Measurements from ENCODE around the gene PLXNA3. TPM values are rescaled to one million over a fixed set of nuclear protein-coding genes. Genes with fewer than 3 reads are reported as not detected.
A peak's percentile ranks its signal among the peaks of the same experiment; 100 is the strongest.

The PLXNA3 gene
- total RNA-seq, 2 experiments from 2014 or later, result 5.9 to 7.6 TPM

GRCh38 chrX:154506483-154507332, 48.6 kb downstream of the PLXNA3 start:
- no peak overlapping the region for H3K27ac Mint-ChIP-seq
- H3K27me3 Mint-ChIP-seq (ENCODE audit: low read depth), result no peaks in the 10 kb centered on the region

GRCh38 chrX:154507673-154508383, 49.7 kb downstream of the PLXNA3 start:
- Mint-ChIP-seq H3K4me3 (no peak overlapping the region), H3K4me1 (ENCODE audit: low read depth) (peaks cover 12% of the 10 kb centered on the region), H3K9me3 (no peaks in the 10 kb centered on the region)

More at GRCh38 chrX:154506483-154507332, 48.6 kb downstream of the PLXNA3 start:
- H3K4me1 Mint-ChIP-seq (ENCODE audit: low read depth), result peaks cover 2% of the 10 kb centered on the region
- DNase-seq, result no peak
- H3K9me3 Mint-ChIP-seq, result no peaks in the 10 kb centered on the region
- intact Hi-C loops (cut with micrococcal nuclease), result no loop called here
- no peak overlapping the region for H3K4me3 Mint-ChIP-seq
- peaks cover 13% of the 10 kb centered on the region for H3K36me3 Mint-ChIP-seq (ENCODE audit: low read depth)
- CTCF ChIA-PET, result no interaction called here

GRCh38 chrX:154508384-154508745, 50.3 kb downstream of the PLXNA3 start:
- Mint-ChIP-seq H3K36me3 (ENCODE audit: low read depth) (peaks cover 13% of the 10 kb centered on the region), H3K4me1 (ENCODE audit: low read depth) (peaks cover 13% of the 10 kb centered on the region), H3K27me3 (ENCODE audit: low read depth) (no peaks in the 10 kb centered on the region), H3K4me3 (no peak overlapping the region), H3K27ac (peak overlapping the region; percentile 46), H3K9me3 (no peaks in the 10 kb centered on the region)
- CTCF ChIA-PET, result no interaction called here
- intact Hi-C loops (cut with micrococcal nuclease), result no loop called here
- no peak for DNase-seq

More at GRCh38 chrX:154507673-154508383, 49.7 kb downstream of the PLXNA3 start:
- H3K36me3 Mint-ChIP-seq (ENCODE audit: low read depth), result peaks cover 13% of the 10 kb centered on the region
- H3K27ac Mint-ChIP-seq, result no peak overlapping the region
- H3K27me3 Mint-ChIP-seq (ENCODE audit: low read depth), result no peaks in the 10 kb centered on the region
- intact Hi-C loops (cut with micrococcal nuclease), result no loop called here
- no peak for DNase-seq
- CTCF ChIA-PET, result no interaction called here

DNA sequence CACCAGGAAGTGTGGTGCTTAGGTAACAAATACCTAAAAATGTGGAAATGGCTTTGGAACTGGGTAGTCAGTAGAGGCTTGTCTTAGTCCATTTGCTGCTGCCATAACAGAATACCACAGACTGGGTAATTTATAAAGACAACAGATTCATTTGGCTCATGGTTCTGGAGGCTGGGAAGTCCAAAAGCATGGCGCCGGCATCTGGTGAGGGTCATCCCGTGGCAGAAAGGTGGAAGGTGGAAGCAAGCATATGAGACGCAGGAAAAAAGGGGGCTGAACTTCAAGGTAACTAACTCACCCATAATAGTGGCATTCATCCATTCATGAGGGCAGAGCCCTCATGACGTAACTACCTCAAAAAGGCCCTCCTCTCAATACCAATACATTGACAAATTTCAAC, 51.4 kb downstream of the PLXNA3 start:
- peaks cover 19% of the 10 kb centered on the region for H3K4me1 Mint-ChIP-seq (ENCODE audit: low read depth)
- H3K9me3 Mint-ChIP-seq, result no peaks in the 10 kb centered on the region
- H3K27ac Mint-ChIP-seq, result no peak overlapping the region
- intact Hi-C loops (cut with micrococcal nuclease), result no loop called here
- peaks cover 13% of the 10 kb centered on the region for H3K36me3 Mint-ChIP-seq (ENCODE audit: low read depth)
- CTCF ChIA-PET, result no interaction called here
- no peaks in the 10 kb centered on the region for H3K27me3 Mint-ChIP-seq (ENCODE audit: low read depth)
- no peak overlapping the region for H3K4me3 Mint-ChIP-seq
- no peak for DNase-seq

DNA sequence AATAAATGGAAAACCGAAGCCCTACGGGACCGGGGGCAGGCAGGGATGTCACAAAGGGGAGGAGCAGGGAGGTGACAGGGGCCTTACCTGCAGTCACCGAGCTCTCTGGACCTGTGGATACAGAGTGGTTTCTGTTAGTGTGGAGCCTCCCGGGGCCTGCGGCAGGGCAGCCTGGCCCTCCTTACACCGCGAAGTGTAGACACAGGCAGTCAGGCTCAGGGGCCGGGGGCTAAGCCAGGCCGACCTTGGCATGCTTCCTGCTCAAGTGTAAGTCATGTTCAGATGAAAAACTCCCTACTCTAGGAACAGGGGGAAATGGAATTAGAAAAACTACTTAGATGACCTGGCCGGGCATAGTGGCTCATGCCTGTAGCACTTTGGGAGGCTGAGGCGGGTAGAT, 53.7 kb downstream of the PLXNA3 start:
- Mint-ChIP-seq H3K9me3 (no peaks in the 10 kb centered on the region), H3K36me3 (ENCODE audit: low read depth) (peaks cover 13% of the 10 kb centered on the region), H3K27ac (peak overlapping the region; percentile 36), H3K4me3 (no peak overlapping the region), H3K4me1 (ENCODE audit: low read depth) (peaks cover 24% of the 10 kb centered on the region), H3K27me3 (ENCODE audit: low read depth) (no peaks in the 10 kb centered on the region)
- intact Hi-C loops (cut with micrococcal nuclease), result no loop called here
- no peak for DNase-seq
- CTCF ChIA-PET, result no interaction called here

DNA sequence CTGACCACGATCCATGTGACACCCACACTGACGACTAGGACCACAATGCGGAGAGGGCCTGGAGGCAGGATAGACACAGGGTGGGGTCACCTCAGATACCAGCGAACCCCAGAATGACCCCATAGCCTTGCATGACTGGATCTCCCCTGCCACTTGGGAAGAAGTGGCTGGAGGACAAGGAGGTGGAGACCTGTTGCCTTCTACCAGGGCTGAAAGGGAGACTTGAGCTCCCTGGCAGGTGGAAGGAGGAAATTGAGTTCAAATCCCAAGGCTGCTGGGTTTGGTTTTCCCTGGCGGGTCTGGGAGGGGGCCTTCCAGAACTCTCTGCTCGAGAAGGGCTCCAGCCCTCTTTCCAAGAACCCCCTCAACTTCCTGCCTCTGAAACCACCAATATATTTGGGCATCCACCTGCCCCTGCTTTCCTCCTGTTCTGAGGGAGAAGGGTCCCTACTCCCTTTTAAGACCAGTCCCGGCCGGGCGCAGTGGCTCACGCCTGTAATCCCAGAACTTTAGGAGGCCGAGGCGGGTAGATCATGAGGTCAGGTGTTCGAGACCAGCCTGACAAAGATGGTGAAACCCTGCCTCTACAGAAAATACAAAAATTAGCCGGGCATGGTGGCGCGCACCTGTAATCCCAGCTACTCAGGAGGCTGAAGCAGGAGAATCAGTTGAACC, 54.9 kb downstream of the PLXNA3 start:
- Mint-ChIP-seq H3K4me1 (ENCODE audit: low read depth) (peaks cover 24% of the 10 kb centered on the region), H3K27ac (no peak overlapping the region)
- CTCF ChIA-PET, result no interaction called here

GRCh38 chrX:154513716-154514115, 55.6 kb downstream of the PLXNA3 start:
- no peak for DNase-seq
- Mint-ChIP-seq H3K27me3 (ENCODE audit: low read depth) (no peaks in the 10 kb centered on the region), H3K4me1 (ENCODE audit: low read depth) (peaks cover 24% of the 10 kb centered on the region), H3K27ac (peak overlapping the region; percentile 44), H3K36me3 (ENCODE audit: low read depth) (peaks cover 11% of the 10 kb centered on the region), H3K9me3 (no peaks in the 10 kb centered on the region), H3K4me3 (no peak overlapping the region)
- intact Hi-C loops (cut with micrococcal nuclease), result no loop called here
- CTCF ChIA-PET, result no interaction called here

More for the DNA sequence above, 54.9 kb downstream of the PLXNA3 start:
- no peak overlapping the region for H3K4me3 Mint-ChIP-seq
- intact Hi-C loops (cut with micrococcal nuclease), result no loop called here
- DNase-seq, result no peak
- peaks cover 13% of the 10 kb centered on the region for H3K36me3 Mint-ChIP-seq (ENCODE audit: low read depth)
- H3K9me3 Mint-ChIP-seq, result no peaks in the 10 kb centered on the region
- H3K27me3 Mint-ChIP-seq (ENCODE audit: low read depth), result no peaks in the 10 kb centered on the region

- Mint-ChIP-seq H3K4me3 (peak overlapping the region; percentile 82), H3K27ac (peak overlapping the region; percentile 71), H3K9me3 (no peaks in the 10 kb centered on the region), H3K27me3 (ENCODE audit: low read depth) (no peaks in the 10 kb centered on the region), H3K36me3 (ENCODE audit: low read depth) (peaks cover 4% of the 10 kb centered on the region), H3K4me1 (ENCODE audit: low read depth) (peaks cover 24% of the 10 kb centered on the region)
- peak; percentile 38 for DNase-seq
- CTCF ChIA-PET, result interaction anchor here (2.1 kb wide), 1 partner anchor 12 kb away, joined by 7 read pairs; no protein-coding TSS in a partner anchor
- intact Hi-C loops (cut with micrococcal nuclease), result loop anchor here (5.0 kb wide), 1 partner anchor 138 kb away; the partner anchor contains the start of gene EMD
Observed at GRCh38 chrX:154515090-154515965, 57.2 kb downstream of the PLXNA3 start.

- intact Hi-C loops (cut with micrococcal nuclease), result loop anchor here (1.0 to 5.0 kb wide), 4 partner anchors 26 to 139 kb away; partner anchors contain the start of genes EMD, G6PD, IKBKG and LAGE3
- Mint-ChIP-seq H3K36me3 (ENCODE audit: low read depth) (peaks cover 3% of the 10 kb centered on the region), H3K4me3 (peak within 1 kb of the TSS; percentile 83), H3K27me3 (ENCODE audit: low read depth) (no peaks in the 10 kb centered on the region), H3K27ac (peak within 1 kb of the TSS; percentile 79), H3K4me1 (ENCODE audit: low read depth) (peaks cover 23% of the 10 kb centered on the region), H3K9me3 (no peaks in the 10 kb centered on the region)
- peak; percentile 95 for DNase-seq
- CTCF ChIA-PET, result interaction anchor here (2.1 kb wide), 1 partner anchor 11 kb away, joined by 7 read pairs; no protein-coding TSS in a partner anchor
Observed at GRCh38 chrX:154515966-154516655, 58.0 kb downstream of the PLXNA3 start, which contains the start of gene FAM3A. Gene FAM3A, minus strand, starts transcription at chrX:154516232. Its CDS starts 460 bp downstream, at chrX:154515772.

DNA sequence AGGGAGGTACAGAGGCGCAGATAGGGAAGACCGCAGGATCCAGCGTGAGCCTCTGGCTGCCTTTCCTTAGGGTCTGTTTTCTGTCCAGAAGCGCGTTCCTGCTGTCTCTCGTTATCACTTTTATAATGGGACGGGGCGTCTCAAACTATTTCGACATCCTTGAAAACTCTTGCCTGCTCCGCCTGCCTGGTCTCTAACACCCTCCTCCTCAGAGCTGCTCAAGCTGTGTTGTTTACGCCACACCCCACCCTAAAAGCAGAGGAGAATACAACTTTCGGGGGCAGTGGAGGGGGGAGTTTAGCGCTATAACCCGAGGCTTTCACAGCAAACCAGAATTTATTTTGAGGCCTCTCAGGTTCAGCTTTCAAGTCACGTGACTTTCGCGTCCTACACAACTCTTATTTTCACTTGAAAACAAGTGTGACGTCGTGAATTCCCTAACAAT, 58.6 kb downstream of the PLXNA3 start:
- H3K27me3 Mint-ChIP-seq (ENCODE audit: low read depth), result no peaks in the 10 kb centered on the region
- peaks cover 1% of the 10 kb centered on the region for H3K36me3 Mint-ChIP-seq (ENCODE audit: low read depth)
- no peaks in the 10 kb centered on the region for H3K9me3 Mint-ChIP-seq
- peak overlapping the region; percentile 79 for H3K27ac Mint-ChIP-seq
- no peak for DNase-seq
- H3K4me3 Mint-ChIP-seq, result peak overlapping the region; percentile 83
- intact Hi-C loops (cut with micrococcal nuclease), result loop anchor here (1.0 to 5.0 kb wide), 4 partner anchors 26 to 139 kb away; partner anchors contain the start of genes EMD, G6PD, IKBKG and LAGE3
- CTCF ChIA-PET, result interaction anchor here (2.1 kb wide), 1 partner anchor 10 kb away, joined by 7 read pairs; no protein-coding TSS in a partner anchor
- peaks cover 22% of the 10 kb centered on the region for H3K4me1 Mint-ChIP-seq (ENCODE audit: low read depth)
